Transverse colon (tissue), 4 donors: ENCODE results near the gene KRT2. TPM values are rescaled to one million over a fixed set of nuclear protein-coding genes. Genes with fewer than 3 reads are reported as not detected.

Experiments
- DNase-seq: peaks from one replicate; pipeline ENCODE4 v3.0.0-alpha.2; 2019
- H3K27ac ChIP-seq, 4 donors: fragments of 200-600 bp; sonication (generic); 2 replicates each; pipeline ENCODE4 v1.5.1; 2016 to 2018; ENCODE audit warnings: inconsistent platforms in 4 of 4
- H3K27me3 ChIP-seq: fragments of 200-600 bp; sonication (generic); 2 replicates; pipeline ENCODE4 v1.5.1; 2017; ENCODE audit warnings: inconsistent platforms
- H3K36me3 ChIP-seq, 4 donors: fragments of 200-600 bp; sonication (generic); 2 replicates each; pipeline ENCODE4 v1.5.1; 2017 to 2019; ENCODE audit warnings: inconsistent platforms in 4 of 4
- H3K4me1 ChIP-seq, 4 donors: fragments of 200-600 bp; sonication (generic); 2 replicates each; pipeline ENCODE4 v1.5.1; 2017 to 2020; ENCODE audit warnings: inconsistent platforms in 4 of 4
- H3K4me3 ChIP-seq, 4 donors: fragments of 200-600 bp; sonication (generic); 1 replicate in 1 of 4; 2 replicates in 3 of 4; pipeline versions ENCODE4 v1.5.1 to v1.6.1; 2017 to 2019; ENCODE audit warnings: inconsistent platforms in 4 of 4
- H3K9me3 ChIP-seq, 2 donors: fragments of 200-600 bp; sonication (generic); 2 replicates each; pipeline ENCODE4 v1.5.1; 2017 to 2019; ENCODE audit warnings: inconsistent platforms in 2 of 2
- EP300 ChIP-seq: sonication (generic); formaldehyde crosslinking; IDR thresholded peaks from one replicate; pipeline ENCODE4 v1.6.1; 2017; ENCODE audit warnings: antibody characterized with exemption, low read depth
- POLR2A ChIP-seq: fragments of 450-650 bp; IDR thresholded peaks from one replicate; pipeline ENCODE4 v1.6.1; 2016; ENCODE audit warnings: antibody characterized with exemption, mild to moderate bottlenecking, moderate library complexity
- POLR2AphosphoS5 ChIP-seq, 3 donors: sonication (generic); formaldehyde crosslinking; IDR thresholded peaks; one replicate each; pipeline ENCODE4 v1.6.1; 2016; ENCODE audit warnings: antibody characterized with exemption in 3 of 3
- WGBS, 2 donors: methylation state at CpG; one replicate each; pipeline ENCODE4 v1.1.5; 2018; ENCODE audit warnings: low coverage in 1 of 2; 5-methylcytosine and 5-hydroxymethylcytosine counted together
- in situ Hi-C, 4 donors: fragments of 200-750 bp; cut with MboI; loops; one replicate each; pipeline versions ENCODE4 v1.15.0 to v1.15.1; 2017; ENCODE audit warnings: low sequenced_read_pairs in 3 of 4, low pct_ligation_motif_present in 1 of 4, low pct_unique_long_range_greater_than_20kb in 1 of 4
- intact Hi-C: fragments of 100-400 bp; cut with DNase I; formaldehyde crosslinking; loops from one replicate; pipeline ENCODE4 v1.15.1; 2023; ENCODE audit warnings: low total_unique reads
- total RNA-seq, 4 donors: library from RNA; depleted of rRNA; stranded (reverse); fragments of >200 nt; gene quantifications; one replicate each; pipeline ENCODE4 v1.1.0, GENCODE V29; 2016
- TF ChIP-seq, protein P1 (sequence below), 5 experiments: fragments of 200-600 bp in 3 of 5; fragments of 450-650 bp in 2 of 5; sonication (generic) in 3 of 5; IDR thresholded peaks; 1 replicate in 2 of 5; 2 replicates in 3 of 5; pipeline ENCODE4 v1.5.1; 2016 to 2017; ENCODE audit warnings: antibody characterized with exemption in 5 of 5, inconsistent platforms in 3 of 5, mild to moderate bottlenecking in 2 of 5, moderate library complexity in 1 of 5

Gene KRT2
- total RNA-seq, 4 donors from 2014 or later = not detected

DNA sequence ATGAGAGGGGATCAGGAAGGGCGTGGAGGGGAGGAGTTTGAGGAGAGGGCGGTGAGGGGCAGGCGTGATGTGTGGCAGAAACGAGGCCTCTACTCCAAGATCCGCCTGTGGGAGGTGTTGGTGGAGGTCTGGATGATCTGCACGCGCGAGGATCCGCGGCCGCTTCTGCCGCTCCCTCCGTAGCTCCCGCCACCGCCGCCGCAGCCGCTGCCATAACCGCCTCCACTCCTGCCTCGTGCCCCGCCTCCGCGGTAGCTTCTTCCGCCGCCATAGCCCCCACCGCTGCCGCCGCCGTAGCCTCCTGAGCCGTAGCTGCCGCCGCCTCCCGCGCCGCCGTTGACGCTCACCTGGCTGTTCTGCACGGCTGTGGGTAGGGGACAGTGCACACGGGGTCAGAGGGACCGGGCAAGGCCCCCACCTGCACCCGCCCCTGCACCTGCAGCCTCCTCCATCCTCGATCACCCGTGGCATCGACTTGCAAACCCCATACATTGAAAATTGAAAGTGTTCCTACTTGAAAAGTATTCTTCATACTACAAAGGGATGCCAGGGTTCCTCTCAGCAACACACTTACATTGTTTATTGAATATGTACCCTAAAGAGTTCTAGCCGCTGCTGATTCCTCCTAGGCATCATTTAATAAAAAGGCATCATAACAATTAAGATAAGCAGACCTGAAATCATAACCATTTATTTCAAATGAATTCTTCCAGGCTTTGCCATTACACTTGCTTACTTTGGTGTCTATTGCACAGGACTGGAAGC lies 39.2 kb upstream of the KRT2 start:
- H3K36me3 ChIP-seq = no peaks in the 10 kb centered on the region
- intact Hi-C loops (no loop called here), in situ Hi-C loops (no loop called here)
- H3K27ac ChIP-seq = no peak overlapping the region
- TF ChIP-seq POLR2AphosphoS5 (IDR thresholded peaks at IDR 0.05) (no peak), POLR2A (no peak), EP300 (no peak)
- TF ChIP-seq, protein P1, sequence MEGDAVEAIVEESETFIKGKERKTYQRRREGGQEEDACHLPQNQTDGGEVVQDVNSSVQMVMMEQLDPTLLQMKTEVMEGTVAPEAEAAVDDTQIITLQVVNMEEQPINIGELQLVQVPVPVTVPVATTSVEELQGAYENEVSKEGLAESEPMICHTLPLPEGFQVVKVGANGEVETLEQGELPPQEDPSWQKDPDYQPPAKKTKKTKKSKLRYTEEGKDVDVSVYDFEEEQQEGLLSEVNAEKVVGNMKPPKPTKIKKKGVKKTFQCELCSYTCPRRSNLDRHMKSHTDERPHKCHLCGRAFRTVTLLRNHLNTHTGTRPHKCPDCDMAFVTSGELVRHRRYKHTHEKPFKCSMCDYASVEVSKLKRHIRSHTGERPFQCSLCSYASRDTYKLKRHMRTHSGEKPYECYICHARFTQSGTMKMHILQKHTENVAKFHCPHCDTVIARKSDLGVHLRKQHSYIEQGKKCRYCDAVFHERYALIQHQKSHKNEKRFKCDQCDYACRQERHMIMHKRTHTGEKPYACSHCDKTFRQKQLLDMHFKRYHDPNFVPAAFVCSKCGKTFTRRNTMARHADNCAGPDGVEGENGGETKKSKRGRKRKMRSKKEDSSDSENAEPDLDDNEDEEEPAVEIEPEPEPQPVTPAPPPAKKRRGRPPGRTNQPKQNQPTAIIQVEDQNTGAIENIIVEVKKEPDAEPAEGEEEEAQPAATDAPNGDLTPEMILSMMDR (IDR thresholded peaks at IDR 0.05) = no peak
- peak overlapping the region in 2 of 4 donors; percentile 17 to 39 for H3K4me3 ChIP-seq
- DNase-seq = peak; percentile 27
- H3K4me1 ChIP-seq = peaks cover 0 to 11% (median 8%) of the 10 kb centered on the region in 4 donors
- H3K9me3 ChIP-seq = no peaks in the 10 kb centered on the region
- whole genome bisulfite sequencing, 2 donors = 4 to 80% methylated on average over 1 to 36 of the region's 45 CpGs
- H3K27me3 ChIP-seq = peaks cover 49% of the 10 kb centered on the region

DNA sequence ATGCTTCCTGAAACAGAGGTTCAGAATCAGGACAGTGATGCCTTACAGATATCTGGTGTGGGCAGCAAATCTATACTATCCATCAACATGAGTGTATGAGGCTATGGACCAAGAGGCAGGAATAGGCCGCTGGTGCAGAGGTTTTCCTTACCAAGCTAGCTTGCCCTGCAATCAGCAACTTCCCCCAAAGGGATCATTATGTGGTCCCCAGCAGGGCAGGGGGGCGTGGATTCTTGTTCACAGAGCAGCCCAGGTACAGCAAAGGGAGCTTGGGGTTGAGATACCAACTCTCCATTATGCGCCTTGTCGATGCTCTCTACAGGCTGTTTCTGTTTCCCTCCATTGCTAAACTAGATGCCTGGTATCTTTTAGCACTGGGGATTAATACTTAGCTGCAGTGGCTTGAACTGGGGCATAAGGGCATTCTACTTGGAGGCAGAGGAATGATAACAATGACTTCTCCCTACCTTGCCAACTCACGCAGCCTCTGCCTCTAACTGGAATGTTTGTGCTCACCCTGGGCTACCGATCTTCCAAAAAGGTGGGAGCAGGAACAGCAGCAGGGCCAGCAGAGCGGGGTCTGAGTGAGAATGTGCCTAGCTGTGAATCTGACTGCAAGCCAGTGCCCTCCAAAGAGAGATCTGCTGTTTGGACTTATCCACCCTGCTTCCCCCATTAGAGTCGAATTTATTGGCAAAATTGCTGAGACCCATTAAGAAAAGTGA lies 38.5 kb upstream of the KRT2 start:
- Histone ChIP-seq H3K4me3 (peak overlapping the region in 2 of 4 donors; percentile 17 to 39), H3K27me3 (peaks cover 47% of the 10 kb centered on the region), H3K36me3 (no peaks in the 10 kb centered on the region), H3K9me3 (no peaks in the 10 kb centered on the region), H3K4me1 (peaks cover 0 to 11% (median 8%) of the 10 kb centered on the region in 4 donors), H3K27ac (no peak overlapping the region)
- in situ Hi-C loops (no loop called here), intact Hi-C loops (no loop called here)
- TF ChIP-seq POLR2A (no peak), POLR2AphosphoS5 (IDR thresholded peaks at IDR 0.05) (no peak), EP300 (no peak)
- TF ChIP-seq, protein P1 (IDR thresholded peaks at IDR 0.05) = no peak
- no peak for DNase-seq
- WGBS, 2 donors = 63% methylated on average over 8 of the region's 8 CpGs; no CpG with 5 or more reads in 1 of the 2 donors

DNA sequence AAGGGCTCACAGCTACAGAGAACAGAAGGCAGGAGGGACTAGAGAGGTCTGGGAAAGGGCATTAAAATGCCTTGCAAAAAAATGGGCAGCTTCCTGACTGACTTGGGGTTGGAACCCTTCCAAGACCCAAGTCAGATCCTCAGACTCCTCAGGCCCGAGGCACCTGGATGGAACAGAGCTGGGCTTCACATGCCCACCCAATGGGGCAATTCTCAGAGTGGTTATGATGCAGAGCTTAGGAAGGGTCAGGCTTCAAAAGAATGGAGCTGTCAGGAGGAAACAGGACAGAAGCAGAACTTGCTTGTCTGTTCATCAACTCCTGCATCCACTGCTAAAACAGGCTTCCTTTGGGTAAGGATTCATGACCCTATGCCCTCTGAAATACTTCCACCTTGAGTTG lies 37.9 kb upstream of the KRT2 start:
- in situ Hi-C loops = no loop called here
- WGBS, 2 donors = 89% methylated on average over 1 of the region's 1 CpG; no CpG with 5 or more reads in 1 of the 2 donors
- Histone ChIP-seq H3K27me3 (peaks cover 47% of the 10 kb centered on the region), H3K4me1 (peaks cover 0 to 11% (median 8%) of the 10 kb centered on the region in 4 donors), H3K36me3 (no peaks in the 10 kb centered on the region), H3K4me3 (no peak overlapping the region), H3K9me3 (no peaks in the 10 kb centered on the region), H3K27ac (no peak overlapping the region)
- no peak for TF ChIP-seq POLR2A
- no peak for TF ChIP-seq EP300
- no peak for TF ChIP-seq POLR2AphosphoS5 (IDR thresholded peaks at IDR 0.05)
- TF ChIP-seq, protein P1 (IDR thresholded peaks at IDR 0.05) = no peak
- DNase-seq = no peak
- intact Hi-C loops = no loop called here

DNA sequence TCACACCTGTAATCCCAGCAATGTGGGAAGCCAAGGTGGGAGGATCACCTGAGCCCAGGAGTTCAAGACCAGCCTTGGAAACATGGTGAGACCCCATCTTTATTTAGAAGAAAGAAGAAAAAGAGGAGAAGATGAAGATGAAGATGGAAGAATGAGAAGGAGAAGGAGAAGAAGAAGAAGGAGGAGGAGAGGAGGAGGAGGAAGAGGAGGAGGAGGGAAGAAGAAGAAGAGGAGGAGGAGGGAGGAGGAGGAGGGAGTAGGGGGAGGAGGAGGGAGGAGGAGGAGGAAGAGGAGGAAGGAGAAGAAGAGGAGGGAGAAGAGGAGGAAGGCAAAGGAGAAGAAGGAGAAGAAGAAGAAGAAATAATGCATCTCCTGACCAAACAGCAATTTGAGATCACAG lies 37.2 kb upstream of the KRT2 start:
- Histone ChIP-seq H3K4me3 (no peak overlapping the region), H3K36me3 (no peaks in the 10 kb centered on the region), H3K27ac (no peak overlapping the region), H3K4me1 (peaks cover 0 to 11% (median 8%) of the 10 kb centered on the region in 4 donors), H3K27me3 (peaks cover 47% of the 10 kb centered on the region), H3K9me3 (no peaks in the 10 kb centered on the region)
- no peak for DNase-seq
- TF ChIP-seq EP300 = no peak
- TF ChIP-seq, protein P1 (IDR thresholded peaks at IDR 0.05) = no peak
- no peak for TF ChIP-seq POLR2A
- no peak for TF ChIP-seq POLR2AphosphoS5 (IDR thresholded peaks at IDR 0.05)
- in situ Hi-C loops = no loop called here
- intact Hi-C loops = no loop called here
